Parathyroid adenoma (tissue), 2 donors: ENCODE measurements around the gene SLC35A1.

Experiments used
- H2AFZ ChIP-seq: fragments of 300-600 bp; sonication (generic); one replicate; pipeline ENCODE4 v1.7.0; 2017; ENCODE audit warnings: antibody characterized with exemption, mild to moderate bottlenecking
- H3K27ac ChIP-seq: fragments of 300-600 bp; sonication (generic); one replicate; pipeline ENCODE4 v1.7.0; 2017
- H3K27me3 ChIP-seq: fragments of 300-600 bp; sonication (generic); one replicate; pipeline ENCODE4 v1.7.0; 2017; ENCODE audit warnings: low read length; ENCODE audit not compliant: control insufficient read depth, insufficient read depth
- H3K36me3 ChIP-seq: fragments of 300-600 bp; sonication (generic); one replicate; pipeline ENCODE4 v1.7.0; 2017; ENCODE audit warnings: low read length; ENCODE audit not compliant: control insufficient read depth, insufficient read depth
- H3K4me1 ChIP-seq: fragments of 300-600 bp; sonication (generic); one replicate; pipeline ENCODE4 v1.7.0; 2017; ENCODE audit warnings: control low read depth
- H3K4me2 ChIP-seq: fragments of 300-600 bp; sonication (generic); one replicate; pipeline ENCODE4 v1.7.0; 2017; ENCODE audit warnings: low read length
- H3K4me3 ChIP-seq: fragments of 300-600 bp; sonication (generic); one replicate; pipeline ENCODE4 v1.7.0; 2017; ENCODE audit warnings: low read depth, low read length
- H3K79me2 ChIP-seq: fragments of 300-600 bp; sonication (generic); one replicate; pipeline ENCODE4 v1.7.0; 2017; ENCODE audit warnings: control low read depth
- H3K9ac ChIP-seq: fragments of 300-600 bp; sonication (generic); one replicate; pipeline ENCODE4 v1.7.0; 2017; ENCODE audit warnings: mild to moderate bottlenecking
- H3K9me3 ChIP-seq: fragments of 300-600 bp; sonication (generic); one replicate; pipeline ENCODE4 v1.7.0; 2017; ENCODE audit warnings: low read length; ENCODE audit not compliant: control insufficient read depth
- TF ChIP-seq, protein P1 (sequence below): fragments of 300-600 bp; sonication (generic); IDR thresholded peaks from one replicate; pipeline ENCODE4 v1.7.0; 2017; ENCODE audit warnings: antibody characterized with exemption, mild to moderate bottlenecking
- donor health status: primary hyperparathyroidism.

Gene SLC35A1

GRCh38 chr6:87472525-87473418 is at the start of gene SLC35A1:
Gene SLC35A1 (plus strand): TSS chr6:87472974. CDS start chr6:87473004, 30 bp downstream.
- no peaks in the 10 kb centered on the region for H3K36me3 ChIP-seq
- H3K27ac ChIP-seq, result peak within 1 kb of the TSS; percentile 97
- H3K27me3 ChIP-seq, result no peaks in the 10 kb centered on the region
- no peaks in the 10 kb centered on the region for H3K9me3 ChIP-seq
- peaks cover 15% of the 10 kb centered on the region for H3K79me2 ChIP-seq
- peak within 1 kb of the TSS; percentile 90 for H2AFZ ChIP-seq
- peak within 1 kb of the TSS; percentile 82 for H3K9ac ChIP-seq
- H3K4me2 ChIP-seq, result peak within 1 kb of the TSS; percentile 77
- H3K4me1 ChIP-seq, result peaks cover 9% of the 10 kb centered on the region
- TF ChIP-seq, protein P1, sequence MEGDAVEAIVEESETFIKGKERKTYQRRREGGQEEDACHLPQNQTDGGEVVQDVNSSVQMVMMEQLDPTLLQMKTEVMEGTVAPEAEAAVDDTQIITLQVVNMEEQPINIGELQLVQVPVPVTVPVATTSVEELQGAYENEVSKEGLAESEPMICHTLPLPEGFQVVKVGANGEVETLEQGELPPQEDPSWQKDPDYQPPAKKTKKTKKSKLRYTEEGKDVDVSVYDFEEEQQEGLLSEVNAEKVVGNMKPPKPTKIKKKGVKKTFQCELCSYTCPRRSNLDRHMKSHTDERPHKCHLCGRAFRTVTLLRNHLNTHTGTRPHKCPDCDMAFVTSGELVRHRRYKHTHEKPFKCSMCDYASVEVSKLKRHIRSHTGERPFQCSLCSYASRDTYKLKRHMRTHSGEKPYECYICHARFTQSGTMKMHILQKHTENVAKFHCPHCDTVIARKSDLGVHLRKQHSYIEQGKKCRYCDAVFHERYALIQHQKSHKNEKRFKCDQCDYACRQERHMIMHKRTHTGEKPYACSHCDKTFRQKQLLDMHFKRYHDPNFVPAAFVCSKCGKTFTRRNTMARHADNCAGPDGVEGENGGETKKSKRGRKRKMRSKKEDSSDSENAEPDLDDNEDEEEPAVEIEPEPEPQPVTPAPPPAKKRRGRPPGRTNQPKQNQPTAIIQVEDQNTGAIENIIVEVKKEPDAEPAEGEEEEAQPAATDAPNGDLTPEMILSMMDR, result peak; percentile 35
- H3K4me3 ChIP-seq, result peak within 1 kb of the TSS; percentile 99

DNA sequence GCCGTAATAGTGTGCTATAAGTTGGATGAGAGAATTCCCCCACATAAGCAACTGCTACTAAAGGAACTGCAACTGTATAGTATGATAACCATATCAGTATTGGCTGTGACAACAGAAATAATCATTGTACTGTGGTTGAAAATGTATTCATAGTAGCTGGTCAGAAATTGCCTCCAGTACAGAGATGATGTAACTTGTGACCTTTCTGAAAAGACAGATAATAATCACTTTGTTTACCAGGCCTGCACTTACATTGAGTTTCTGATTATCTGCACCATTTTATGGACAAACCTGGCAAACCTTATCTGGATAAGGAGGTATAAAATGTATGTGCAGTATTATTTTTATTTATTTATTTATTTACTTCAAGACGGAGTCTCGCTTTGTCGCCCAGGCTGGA is 46.0 kb upstream of the SLC35A1 start:
- Histone ChIP-seq H2AFZ (no peak overlapping the region), H3K79me2 (no peaks in the 10 kb centered on the region), H3K36me3 (no peaks in the 10 kb centered on the region), H3K9ac (no peak overlapping the region), H3K4me1 (no peaks in the 10 kb centered on the region), H3K27me3 (no peaks in the 10 kb centered on the region), H3K9me3 (no peaks in the 10 kb centered on the region), H3K27ac (no peak overlapping the region), H3K4me3 (no peak overlapping the region), H3K4me2 (no peak overlapping the region)
- TF ChIP-seq, protein P1, result no peak

DNA sequence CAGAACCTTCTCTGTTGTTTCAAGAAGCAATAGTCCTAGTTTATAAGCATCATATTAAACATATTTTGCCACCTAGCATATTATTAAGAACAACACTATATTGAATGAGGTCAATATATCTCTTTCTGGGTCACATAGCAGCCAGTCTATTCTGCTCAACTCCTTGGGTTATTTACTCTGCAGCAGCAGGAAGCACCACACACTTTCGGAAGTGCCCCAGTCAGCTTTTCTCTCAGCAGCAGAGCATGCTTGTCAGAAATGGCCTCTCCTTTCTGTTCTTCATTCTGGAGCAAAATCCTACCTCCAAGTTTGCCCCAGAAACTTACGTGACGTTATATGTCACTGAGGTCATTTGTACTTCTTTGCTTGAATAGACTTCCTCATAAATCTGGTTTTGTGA is 42.3 kb upstream of the SLC35A1 start:
- TF ChIP-seq, protein P1, result no peak
- Histone ChIP-seq H3K4me1 (no peaks in the 10 kb centered on the region), H3K4me3 (no peak overlapping the region), H3K4me2 (no peak overlapping the region), H3K79me2 (no peaks in the 10 kb centered on the region), H3K27me3 (no peaks in the 10 kb centered on the region), H3K36me3 (no peaks in the 10 kb centered on the region), H2AFZ (no peak overlapping the region), H3K9ac (no peak overlapping the region), H3K27ac (no peak overlapping the region), H3K9me3 (no peaks in the 10 kb centered on the region)

DNA sequence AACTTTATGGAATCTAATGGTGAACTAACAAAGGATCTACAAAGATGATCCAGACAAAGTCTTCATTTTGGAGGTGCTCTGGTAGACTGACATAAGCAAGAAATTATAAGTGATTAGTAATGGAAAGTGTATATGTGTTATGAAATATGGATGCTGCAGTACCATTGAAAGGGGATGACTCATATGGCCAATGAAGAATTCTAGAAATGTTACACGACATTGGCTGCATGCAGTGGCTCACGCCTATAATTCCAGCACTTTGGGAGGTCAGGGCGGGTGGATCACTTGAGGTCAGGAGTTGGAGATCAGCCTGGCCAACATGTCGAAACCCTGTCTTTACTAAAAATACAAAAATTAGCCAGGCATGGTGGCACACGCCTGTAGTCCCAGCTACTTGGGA is 41.5 kb upstream of the SLC35A1 start:
- H3K36me3 ChIP-seq, result no peaks in the 10 kb centered on the region
- H3K27ac ChIP-seq, result no peak overlapping the region
- H3K27me3 ChIP-seq, result no peaks in the 10 kb centered on the region
- no peak overlapping the region for H3K9ac ChIP-seq
- no peaks in the 10 kb centered on the region for H3K4me1 ChIP-seq
- no peak overlapping the region for H3K4me3 ChIP-seq
- no peaks in the 10 kb centered on the region for H3K9me3 ChIP-seq
- TF ChIP-seq, protein P1, result no peak
- no peak overlapping the region for H3K4me2 ChIP-seq
- H2AFZ ChIP-seq, result no peak overlapping the region
- no peaks in the 10 kb centered on the region for H3K79me2 ChIP-seq
